GM21723 (cell line): ENCODE results near the gene HMCN2.

Experiments used
- ATAC-seq: cut with Tn5 transposase; IDR thresholded peaks from one replicate; pipeline ENCODE4 v1.9.1; 2021; ENCODE audit warnings: mild to moderate bottlenecking, moderate library complexity; ENCODE audit not compliant: unreplicated experiment

HMCN2 gene

GRCh38 chr9:130444565-130445221, 179.1 kb downstream of the HMCN2 start, which contains the start of gene ASS1:
TSS of gene ASS1 (plus strand) at chr9:130444961. CDS start at chr9:130452229, 7,268 bp downstream.
- no peak for ATAC-seq

DNA sequence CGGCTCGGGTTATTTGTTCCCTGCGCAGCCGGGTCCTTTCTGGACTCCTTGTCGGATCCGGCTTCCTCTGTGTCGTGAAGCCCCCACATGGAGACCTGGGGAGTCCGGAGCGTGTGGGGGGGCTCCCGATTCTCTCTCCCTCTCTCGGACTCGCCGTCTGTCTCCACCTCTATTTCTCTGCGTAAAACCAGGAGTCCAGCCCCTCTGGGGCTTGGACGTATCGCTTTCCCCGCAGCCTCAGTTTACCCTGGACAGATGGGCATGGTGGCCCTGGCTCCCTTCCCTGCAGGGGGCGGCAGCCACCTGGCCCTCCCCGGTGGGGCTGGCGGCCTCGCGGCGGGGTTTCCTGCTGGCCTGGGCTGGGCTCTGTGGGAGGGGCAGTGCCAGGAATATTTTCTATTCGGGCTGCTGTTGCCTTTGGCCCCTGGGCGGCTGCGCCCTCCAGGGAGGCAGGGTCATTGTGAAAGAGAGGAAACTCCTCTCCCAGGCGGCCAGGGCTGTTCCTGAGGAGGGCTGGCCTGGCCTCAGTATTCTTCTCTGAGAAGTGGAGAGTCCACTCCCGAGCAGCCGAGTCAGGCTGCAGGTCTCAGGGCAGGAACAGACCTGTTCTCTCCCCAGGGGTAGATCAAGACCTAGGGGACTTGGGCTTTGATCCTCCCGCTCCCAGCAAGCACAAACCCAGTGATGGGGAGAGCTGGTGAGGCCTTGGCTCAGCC, 179.9 kb downstream of the HMCN2 start:
- no peak for ATAC-seq

GRCh38 chr9:130446101-130446861, 180.7 kb downstream of the HMCN2 start:
- ATAC-seq = no peak

- ATAC-seq = no peak
These were observed 181.7 kb downstream of the HMCN2 start for GRCh38 chr9:130447193-130447816.

DNA sequence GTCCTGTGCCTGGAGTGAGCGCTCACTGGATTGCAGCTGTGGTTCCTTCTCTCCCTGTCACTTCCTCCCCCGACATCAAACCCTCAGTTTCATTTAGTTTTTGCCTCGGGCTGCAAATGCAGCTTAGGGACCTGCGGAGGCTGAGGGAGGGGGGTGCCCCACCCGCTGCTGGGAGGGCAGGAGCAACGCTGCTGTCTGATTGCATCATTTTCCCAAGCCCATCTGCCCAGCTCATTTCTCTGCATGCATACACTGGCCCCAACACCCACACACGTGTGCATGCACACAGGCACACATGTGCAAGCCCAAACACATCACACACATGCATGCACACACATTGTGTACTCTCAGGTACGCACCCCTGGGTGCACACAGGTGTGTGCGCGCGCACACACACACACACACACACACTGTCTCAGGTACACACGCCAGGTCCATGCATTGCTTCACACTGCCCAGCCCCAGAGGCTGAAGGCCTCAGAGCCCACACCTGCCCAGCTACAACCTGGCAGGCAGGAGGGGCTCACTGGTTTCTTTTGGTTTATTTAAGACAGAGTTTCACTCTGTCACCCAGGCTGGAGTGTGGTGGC, 182.6 kb downstream of the HMCN2 start:
- no peak for ATAC-seq

GRCh38 chr9:130448771-130449603, 183.4 kb downstream of the HMCN2 start:
- ATAC-seq = no peak

DNA sequence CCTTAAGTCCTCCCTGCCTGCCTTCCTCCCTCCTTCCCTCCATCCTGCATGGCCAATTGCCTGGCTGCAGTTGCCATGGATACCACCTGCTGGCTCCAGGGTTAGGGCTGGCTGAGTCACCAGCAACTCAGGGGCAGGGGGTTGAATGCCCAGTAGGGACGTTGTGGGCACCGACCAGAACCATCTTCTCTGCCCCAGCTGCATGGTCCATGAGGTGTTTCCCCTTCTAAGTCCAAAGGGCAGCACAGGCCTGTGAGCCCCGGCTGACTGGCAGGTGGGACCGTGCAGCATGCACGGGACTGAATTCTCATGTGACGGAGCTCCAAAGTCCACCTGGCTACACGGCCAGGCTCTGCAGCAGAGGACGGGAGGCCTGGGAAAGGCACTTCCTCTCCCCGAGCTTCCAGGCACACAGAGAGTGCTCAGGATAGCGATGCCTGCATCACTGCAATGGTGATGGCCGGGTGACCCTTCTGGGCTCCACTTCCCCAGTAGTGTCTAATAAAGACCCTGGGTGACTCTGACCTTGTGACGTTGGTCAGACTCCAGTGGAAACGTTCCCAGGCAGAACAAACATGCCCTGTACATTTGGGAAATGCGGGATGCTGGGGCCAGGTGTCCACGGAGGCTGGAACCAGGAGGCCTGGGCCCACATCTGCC, 184.9 kb downstream of the HMCN2 start:
- no peak for ATAC-seq

GRCh38 chr9:130451004-130451390, 185.4 kb downstream of the HMCN2 start:
- ATAC-seq = no peak

GRCh38 chr9:130451509-130452388, 186.2 kb downstream of the HMCN2 start:
- ATAC-seq = no peak

DNA sequence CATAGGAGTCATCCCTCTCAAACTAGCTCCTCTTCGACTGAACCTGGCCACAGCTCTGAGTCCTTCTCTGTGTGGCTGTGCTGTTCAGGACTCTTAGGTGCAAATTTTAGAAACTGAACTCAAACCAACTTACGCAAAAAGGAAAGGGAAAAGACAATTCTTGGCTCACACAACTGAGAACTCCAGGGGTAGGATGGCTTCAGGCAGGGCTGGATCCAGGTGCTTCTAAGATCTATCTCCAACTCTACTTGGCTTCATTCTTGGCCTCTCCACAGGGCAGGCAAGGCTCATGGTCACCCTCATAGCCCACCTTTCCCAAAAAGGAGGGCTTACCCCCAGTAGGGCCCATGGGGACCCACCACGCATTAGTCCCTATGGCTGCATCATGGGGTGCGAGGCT, 187.3 kb downstream of the HMCN2 start:
- ATAC-seq = no peak

GRCh38 chr9:130453487-130453886, 187.9 kb downstream of the HMCN2 start:
- no peak for ATAC-seq

DNA sequence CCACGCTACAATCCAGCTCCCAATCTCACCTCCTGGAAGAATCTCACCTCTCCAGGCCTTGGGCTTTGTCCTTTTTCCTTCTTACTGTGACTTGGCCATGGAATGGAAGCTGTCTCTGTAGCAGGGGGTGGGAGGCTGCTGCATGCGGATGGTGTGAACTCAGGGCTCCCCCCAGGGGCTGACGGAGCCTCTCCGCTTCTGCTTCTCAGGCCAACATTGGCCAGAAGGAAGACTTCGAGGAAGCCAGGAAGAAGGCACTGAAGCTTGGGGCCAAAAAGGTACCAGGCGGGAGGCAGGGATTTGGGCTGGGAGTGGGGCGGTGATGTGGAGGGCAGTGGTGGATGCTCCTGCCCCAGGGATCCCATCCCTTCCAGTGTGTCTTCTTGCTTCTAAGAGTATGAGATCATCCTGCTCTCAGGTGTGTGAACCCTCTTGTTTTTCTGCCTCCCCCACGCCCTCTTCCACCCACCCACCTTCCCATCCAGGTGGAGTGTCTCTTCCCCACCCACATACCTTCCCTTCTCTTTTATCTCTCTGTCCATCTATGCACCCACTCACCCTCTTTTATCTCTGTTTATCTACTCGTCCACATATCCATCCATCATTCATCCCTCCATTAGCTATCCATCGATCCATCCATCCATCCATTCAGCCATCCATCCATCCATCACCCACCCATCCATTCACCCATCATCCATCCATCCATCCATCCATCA, 188.7 kb downstream of the HMCN2 start:
- ATAC-seq = no peak

GRCh38 chr9:130454812-130455325, 189.3 kb downstream of the HMCN2 start:
- no peak for ATAC-seq

GRCh38 chr9:130458027-130458803, 192.7 kb downstream of the HMCN2 start:
- no peak for ATAC-seq

GRCh38 chr9:130458804-130459067, 193.2 kb downstream of the HMCN2 start:
- no peak for ATAC-seq

GRCh38 chr9:130459151-130459550, 193.6 kb downstream of the HMCN2 start:
- no peak for ATAC-seq

DNA sequence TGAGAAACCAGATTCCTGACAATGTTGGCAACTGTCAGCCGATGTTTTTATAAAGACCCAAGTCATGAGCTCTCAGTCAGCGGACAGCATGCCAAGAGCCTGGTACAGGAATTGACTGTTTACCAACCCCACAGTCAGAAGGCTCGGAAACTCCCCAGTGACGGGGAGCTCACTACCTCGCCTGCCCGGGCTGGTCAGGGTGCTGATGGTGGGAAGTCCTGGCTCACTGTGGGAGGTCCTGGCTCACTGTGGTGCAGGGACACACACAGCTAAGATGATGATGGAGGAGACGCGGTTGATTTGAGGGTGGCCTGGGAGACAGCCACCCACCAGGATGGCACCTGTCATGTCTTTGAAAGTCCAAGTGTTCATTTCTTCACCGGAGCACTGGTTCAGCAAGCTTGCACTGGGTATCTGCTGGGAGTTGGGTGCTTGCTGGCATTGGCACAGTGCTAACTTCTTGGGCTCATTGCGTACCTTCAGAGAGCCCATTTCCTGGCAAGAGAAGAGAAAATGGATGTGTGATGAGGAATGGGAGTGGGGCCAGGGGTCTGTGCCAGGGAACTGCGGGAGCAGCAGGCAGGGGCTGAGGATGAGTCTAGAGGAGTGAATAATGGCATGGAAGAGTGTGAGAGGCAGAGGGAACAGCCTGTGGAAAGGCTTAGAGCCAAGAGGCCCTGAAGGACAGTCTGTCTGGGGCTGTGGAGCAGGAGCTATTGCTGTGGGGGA, 194.5 kb downstream of the HMCN2 start:
- ATAC-seq = no peak
